ENCODE results near the gene VWA5B1.

The VWA5B1 gene

DNA sequence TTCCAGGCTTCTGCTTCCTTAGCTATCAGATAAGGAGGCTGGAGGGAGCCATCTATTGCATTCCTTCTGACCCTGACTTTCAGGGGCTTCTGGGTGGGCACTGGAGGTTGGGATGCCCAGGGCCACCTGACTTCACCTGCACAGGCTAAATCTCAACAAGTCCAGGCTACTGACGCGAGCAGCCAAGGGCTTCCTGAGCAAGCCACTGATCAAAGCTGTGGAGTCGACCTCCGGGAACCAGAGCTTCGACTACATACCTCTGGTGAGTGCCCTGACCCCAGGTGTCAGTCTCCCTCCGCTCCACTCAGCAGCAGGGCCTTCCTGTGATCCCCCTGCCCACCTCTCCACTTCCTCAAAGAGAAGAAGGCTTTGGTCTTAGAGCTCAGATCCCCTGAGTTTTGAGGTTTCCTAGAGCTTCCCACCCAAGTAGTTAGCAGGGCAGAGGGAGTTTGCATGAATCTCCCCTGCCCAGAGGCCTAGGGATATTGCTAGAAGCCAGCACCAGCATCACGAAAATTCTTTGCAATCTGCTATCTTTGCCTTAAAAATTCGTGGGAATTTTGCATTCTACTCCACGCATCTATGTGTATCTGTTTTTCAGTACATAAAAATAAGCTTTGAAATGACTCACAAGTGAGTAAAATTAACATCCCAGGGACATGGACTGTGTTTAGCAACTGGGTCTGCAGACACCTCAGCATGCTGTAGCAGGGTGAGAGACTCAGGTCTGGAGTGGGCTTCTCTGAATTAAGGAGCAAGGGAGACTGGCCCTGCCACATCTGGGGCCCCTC lies 61.4 kb downstream of the VWA5B1 start:
- no peak for DNase-seq

- DNase-seq: no peak
Observed at GRCh38 chr1:20353836-20354235, 63.2 kb downstream of the VWA5B1 start.

- no peak for DNase-seq
Observed at GRCh38 chr1:20354610-20355009, 63.9 kb downstream of the VWA5B1 start.

GRCh38 chr1:20355101-20355827 lies 64.6 kb downstream of the VWA5B1 start:
- no peak for DNase-seq

DNA sequence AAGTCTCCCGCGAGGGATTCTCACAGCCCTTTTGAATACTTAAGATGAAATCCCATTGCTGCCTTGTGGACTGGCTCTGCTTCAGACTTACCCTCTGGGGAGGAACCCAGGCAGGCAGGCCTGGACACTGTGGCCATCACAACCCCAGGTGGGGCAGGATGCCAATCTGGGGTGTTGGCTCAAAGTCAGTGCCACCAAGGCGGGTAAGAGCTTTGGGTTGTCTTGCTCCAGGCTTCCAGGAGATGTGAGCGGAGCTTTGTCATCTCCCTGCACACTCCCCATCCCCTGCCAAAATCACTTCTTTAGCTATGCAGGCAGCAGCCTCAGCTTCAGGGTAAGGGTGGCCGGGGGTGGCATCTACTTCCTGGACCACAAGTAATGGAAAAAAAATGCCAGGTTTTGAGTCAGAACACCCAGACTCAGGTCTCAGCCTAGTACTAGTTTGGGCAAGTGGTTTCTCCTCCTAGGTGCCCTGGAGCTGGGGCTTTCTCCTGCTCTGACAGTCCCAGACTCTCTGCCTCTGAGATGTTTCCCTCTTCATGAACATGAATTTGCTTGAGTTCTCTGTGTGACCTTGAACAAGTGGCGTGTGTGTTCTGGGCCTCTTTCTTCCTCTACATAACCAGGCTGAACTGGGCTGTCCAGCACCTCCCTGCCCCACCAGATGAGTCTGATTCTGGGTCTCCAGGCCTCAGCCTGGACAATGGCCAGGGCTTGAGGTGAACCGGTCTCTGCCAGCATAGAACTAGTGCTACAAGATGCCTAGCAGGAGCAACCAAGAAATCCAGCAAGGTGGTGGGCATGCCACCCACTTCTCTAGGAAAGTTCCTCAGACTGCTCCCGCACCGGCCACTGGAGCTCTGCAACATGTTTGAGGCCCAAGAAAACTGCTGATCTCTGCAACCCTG lies 65.4 kb downstream of the VWA5B1 start:
- DNase-seq: no peak

GRCh38 chr1:20356850-20357459 lies 66.3 kb downstream of the VWA5B1 start:
- no peak for DNase-seq

DNA sequence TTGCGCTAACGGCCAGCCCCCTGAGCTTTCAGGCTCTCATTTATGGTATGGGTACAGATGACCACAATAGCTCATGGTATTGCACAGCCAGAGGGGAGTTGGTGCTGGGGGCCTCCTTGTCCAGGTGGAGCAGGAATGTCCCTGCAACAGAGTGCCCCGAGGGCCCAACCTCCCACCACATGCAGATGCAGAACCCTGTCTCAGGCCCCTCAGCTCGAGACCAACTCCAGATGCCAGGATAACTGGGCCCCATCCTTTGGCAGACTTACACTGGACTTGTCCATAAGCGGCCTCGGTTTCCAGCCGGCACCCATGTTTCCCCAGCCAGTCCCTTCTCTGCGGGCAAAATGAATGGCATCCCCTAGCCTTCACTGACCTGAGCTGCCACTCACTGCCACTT lies 67.1 kb downstream of the VWA5B1 start:
- DNase-seq: no peak

GRCh38 chr1:20358761-20359263 lies 68.1 kb downstream of the VWA5B1 start:
- DNase-seq: no peak

DNA sequence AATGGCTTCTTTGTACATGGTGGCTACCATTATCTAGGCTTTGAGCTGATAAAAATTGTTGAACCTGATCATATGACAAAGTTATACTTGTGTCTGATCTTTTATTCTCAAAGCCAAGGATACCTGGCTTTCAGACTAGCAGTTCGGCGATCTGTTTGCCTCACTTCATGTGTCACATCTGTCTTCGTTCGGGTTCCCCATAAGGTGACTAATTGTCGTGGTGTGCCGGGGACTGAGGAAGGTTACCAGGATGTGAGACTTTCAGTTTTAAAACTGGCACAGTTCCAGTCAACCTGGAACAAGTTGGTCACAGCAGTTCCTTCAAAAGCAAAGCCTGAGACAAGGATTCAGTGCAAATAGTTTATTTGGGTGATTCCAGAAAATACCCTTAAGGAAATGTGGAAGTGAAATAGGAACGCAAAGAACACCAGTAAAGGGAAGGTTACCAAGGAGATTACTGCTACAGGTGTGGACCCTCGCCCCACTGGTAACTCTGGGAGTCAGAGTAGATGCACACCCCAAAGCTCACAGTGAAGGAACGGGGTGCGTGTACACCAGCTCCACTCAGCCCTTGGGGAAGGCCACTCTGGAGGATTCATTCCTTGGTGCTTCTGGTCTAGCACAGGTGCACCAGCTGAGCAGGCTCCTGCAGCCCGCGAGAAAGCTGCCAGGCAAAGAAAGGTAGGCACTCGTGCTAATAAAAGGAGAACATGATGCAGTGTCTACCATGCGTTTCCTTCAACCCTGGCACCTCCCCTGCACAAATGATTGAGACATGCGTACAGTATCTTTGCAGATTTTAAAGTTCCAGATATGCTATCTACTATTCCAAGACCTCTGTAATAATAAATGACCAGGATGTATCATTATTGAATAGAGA lies 69.0 kb downstream of the VWA5B1 start:
- DNase-seq: peak; percentile 10

GRCh38 chr1:20361401-20361800 lies 70.7 kb downstream of the VWA5B1 start:
- no peak for DNase-seq

GRCh38 chr1:20361805-20362381 lies 71.2 kb downstream of the VWA5B1 start:
- DNase-seq: no peak

GRCh38 chr1:20362856-20363255 lies 72.2 kb downstream of the VWA5B1 start:
- no peak for DNase-seq

DNA sequence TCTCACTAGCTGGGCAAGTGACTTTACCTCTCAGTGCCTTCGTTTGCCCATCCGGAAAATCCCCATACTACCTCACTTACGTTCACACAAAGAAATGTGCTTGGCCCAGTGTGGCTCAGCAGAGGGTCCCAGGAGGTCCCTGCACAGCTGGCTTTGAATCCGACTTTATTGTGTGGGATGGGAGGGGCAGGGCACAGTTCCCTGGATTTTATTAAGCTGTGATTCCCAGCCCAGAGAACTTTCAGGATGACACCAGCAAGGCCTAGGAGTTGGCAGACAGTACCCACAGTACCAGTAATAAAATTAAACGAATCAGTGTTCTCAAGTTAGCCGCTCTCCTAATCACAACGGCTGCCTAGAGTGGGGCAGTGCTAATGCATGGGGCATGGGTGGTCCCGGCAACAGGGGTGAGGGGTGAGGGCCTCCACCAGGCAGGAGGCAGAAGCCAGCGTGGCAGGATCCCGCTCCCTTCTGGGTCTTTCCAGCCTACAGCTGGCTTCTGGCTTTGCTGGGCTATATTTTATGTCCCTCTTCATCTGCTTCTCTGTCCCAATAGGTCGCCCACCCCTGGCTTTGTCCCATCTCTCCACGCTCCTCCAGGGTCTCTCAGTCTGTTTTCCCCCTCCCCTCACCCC lies 74.9 kb downstream of the VWA5B1 start:
- no peak for DNase-seq

GRCh38 chr1:20366056-20366462 lies 75.4 kb downstream of the VWA5B1 start:
- DNase-seq: no peak

DNA sequence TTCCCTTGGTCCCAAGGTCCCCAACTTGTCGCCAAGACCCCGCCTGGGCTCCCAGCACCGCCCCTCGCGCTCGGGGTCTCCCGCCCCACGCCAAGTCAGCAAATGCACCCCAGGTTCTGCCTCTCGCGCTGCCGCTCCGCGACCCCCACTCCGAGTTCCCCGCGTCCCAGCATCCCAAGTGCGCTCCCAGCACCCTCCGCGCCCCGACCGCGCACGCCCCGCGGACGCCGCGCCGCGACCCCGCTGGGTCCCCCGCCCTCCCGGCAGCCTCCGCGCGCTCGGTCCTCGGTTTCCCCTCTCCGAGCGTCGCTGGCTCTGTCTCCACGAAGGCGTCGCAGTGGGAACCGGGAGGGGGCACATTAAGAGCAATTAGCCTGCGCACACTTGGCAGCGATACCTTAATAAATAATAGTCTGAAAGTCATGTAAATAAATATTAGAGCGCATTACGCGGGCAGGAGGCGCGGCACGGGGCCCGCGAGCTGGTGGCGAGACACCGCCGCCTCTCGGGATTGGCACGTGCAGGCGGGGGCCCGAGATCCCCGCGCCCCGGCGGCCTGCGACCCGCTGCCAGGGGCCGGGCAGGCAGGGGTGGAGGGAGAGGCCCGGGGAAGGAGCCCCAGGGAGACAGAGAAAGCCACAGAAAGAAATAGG lies 75.9 kb downstream of the VWA5B1 start:
- DNase-seq: no peak

DNA sequence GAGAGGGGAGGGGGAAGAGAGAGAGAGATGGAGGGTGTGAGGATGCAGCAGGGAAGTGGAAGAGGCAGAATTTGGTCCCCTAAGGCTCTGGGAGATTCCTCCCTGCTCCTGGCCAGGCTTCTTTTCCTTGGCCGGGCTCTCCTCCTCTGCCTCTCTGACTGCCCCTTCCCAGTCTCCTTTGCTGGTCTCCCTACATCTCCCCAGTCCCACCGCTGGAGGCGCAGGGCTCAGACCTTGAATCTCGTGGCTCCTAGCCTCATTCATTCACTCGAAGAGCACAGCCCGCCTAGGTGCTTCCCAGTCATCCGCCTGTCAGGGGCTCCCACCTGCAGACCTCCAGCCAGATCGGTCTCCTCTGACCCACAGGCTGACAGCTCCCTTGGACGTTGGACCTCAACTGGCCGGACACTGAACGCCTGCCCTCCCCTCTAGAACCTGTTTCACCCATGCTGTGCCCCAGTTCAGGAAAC lies 76.5 kb downstream of the VWA5B1 start:
- no peak for DNase-seq

- DNase-seq: no peak
Observed at GRCh38 chr1:20367626-20368025, 77.0 kb downstream of the VWA5B1 start.

DNA sequence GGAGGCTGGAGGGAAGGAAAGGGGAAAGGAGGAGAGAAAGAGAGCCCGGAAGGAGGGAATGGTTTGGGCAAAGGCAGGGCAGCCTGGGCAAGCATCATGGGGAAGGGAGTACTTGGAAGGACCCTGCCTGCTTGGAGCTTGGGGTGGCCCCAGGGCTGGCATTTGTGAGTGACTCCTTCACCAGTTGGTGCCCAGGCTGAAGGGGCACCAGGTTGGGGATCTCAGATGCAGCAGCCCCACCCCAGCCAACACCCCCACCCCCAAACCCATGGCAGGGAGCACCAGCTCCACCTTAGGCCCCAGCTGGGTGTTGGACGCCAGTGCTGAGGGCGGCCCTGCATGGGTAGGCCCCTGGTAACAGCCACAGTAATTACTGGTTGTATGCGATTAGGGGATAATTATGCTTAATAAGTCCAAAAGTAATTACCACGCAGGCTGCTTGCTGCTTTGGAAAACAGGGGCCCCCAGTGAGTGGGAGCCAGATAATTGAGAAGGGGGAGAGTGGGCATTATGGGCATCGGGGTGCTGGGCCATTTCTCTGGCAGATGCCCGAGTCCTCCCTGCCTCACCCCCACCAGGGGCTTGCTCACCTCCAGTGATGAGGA lies 78.3 kb downstream of the VWA5B1 start:
- no peak for DNase-seq

DNA sequence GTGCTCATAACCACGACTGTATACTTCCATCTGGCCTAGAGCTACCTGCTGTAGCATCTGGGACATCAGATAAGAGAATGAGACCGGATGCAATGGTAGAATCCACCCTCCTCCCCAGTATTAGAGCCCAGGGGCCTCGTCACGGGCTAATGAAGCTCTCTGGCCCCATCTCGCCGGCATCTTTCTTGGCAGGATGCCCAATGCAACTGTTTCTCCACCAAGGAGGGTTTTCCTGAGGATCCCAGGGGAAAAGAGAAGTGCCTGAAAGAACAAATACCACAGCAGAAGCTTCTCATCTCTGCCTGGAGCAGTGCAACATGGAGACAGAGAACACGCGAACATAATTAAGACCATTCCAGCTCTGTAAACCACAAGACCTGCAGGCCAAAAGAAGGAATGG lies 80.0 kb downstream of the VWA5B1 start:
- DNase-seq: no peak

GRCh38 chr1:20371411-20371810 lies 80.7 kb downstream of the VWA5B1 start:
- DNase-seq: no peak
